Measurements from ENCODE around the gene SLC38A7.

SLC38A7 gene

DNA sequence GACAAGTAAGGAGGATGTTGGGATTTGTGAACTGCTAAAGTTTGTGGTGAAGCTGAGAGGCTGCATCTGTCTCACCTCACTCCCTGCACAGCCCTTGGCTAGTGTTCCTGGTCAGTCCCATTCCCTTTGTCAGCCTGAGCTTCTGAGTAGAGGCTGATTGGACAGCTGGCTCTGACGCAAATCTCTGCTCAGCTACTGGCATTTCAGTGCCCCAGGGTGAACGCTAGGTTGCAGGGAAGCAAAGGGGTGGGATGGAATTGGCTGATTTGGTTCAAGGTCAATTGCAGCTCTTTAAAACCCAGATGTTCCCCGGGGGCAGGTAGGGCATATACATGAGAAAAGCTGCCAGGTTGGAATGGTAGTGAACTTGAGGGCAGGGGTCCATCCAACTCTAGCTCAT, 31.8 kb downstream of the SLC38A7 start:
- Histone ChIP-seq H3K79me2 (ENCODE audit: insufficient read depth, low read length) (no peaks in the 10 kb centered on the region), H2AFZ (ENCODE audit: low read depth, low read length, severe bottlenecking) (no peak overlapping the region), H4K20me1 (ENCODE audit: low read depth, low read length) (no peaks in the 10 kb centered on the region), H3K27me3 (ENCODE audit: low read length) (no peaks in the 10 kb centered on the region), H3K27ac (ENCODE audit: low read depth, low read length) (no peak overlapping the region), H3K9me3 (ENCODE audit: insufficient read depth, low read length) (no peaks in the 10 kb centered on the region), H3K9me2 (replicated peaks; ENCODE audit: insufficient read depth, low read length) (no peaks in the 10 kb centered on the region), H3K4me2 (ENCODE audit: low read depth, low read length, poor library complexity, severe bottlenecking) (no peak overlapping the region), H3K4me3 (ENCODE audit: insufficient read depth, low read length, poor library complexity, severe bottlenecking) (no peak overlapping the region), H3K9ac (ENCODE audit: low read length) (no peak overlapping the region), H3K36me3 (ENCODE audit: low read length) (no peaks in the 10 kb centered on the region), H3F3A (ENCODE audit: insufficient read depth) (no peaks in the 10 kb centered on the region)
- TF ChIP-seq, protein P1, sequence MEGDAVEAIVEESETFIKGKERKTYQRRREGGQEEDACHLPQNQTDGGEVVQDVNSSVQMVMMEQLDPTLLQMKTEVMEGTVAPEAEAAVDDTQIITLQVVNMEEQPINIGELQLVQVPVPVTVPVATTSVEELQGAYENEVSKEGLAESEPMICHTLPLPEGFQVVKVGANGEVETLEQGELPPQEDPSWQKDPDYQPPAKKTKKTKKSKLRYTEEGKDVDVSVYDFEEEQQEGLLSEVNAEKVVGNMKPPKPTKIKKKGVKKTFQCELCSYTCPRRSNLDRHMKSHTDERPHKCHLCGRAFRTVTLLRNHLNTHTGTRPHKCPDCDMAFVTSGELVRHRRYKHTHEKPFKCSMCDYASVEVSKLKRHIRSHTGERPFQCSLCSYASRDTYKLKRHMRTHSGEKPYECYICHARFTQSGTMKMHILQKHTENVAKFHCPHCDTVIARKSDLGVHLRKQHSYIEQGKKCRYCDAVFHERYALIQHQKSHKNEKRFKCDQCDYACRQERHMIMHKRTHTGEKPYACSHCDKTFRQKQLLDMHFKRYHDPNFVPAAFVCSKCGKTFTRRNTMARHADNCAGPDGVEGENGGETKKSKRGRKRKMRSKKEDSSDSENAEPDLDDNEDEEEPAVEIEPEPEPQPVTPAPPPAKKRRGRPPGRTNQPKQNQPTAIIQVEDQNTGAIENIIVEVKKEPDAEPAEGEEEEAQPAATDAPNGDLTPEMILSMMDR (IDR thresholded peaks at IDR 0.05; ENCODE audit: insufficient read depth, low read length, poor library complexity, severe bottlenecking): no peak
- no peak for TF ChIP-seq EZH2phosphoT487 (conservative IDR thresholded peaks at IDR 0.05; ENCODE audit: low read length)

DNA sequence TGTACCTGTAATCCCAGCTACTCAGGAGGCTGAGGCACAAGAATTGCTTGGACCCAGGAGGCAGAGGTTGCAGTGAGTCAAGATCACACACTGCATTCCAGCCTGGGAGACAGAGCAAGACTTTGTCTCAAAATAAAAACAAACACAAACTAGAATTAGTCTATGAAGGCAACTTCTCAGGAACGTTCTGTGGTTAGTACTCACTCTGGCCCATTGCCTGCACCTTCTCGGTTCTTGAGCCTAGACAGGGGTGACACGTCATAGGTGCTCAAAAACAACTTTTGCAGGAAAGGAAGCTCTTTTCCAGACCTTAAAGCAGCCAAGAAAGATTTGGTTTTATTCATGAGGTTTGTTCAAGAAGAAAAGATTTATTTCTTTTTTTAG, 32.6 kb downstream of the SLC38A7 start:
- no peaks in the 10 kb centered on the region for H3K27me3 ChIP-seq (ENCODE audit: low read length)
- H3K9ac ChIP-seq (ENCODE audit: low read length): no peak overlapping the region
- H3K36me3 ChIP-seq (ENCODE audit: low read length): no peaks in the 10 kb centered on the region
- H3K9me3 ChIP-seq (ENCODE audit: insufficient read depth, low read length): no peaks in the 10 kb centered on the region
- TF ChIP-seq, protein P1 (IDR thresholded peaks at IDR 0.05; ENCODE audit: insufficient read depth, low read length, poor library complexity, severe bottlenecking): no peak
- TF ChIP-seq EZH2phosphoT487 (conservative IDR thresholded peaks at IDR 0.05; ENCODE audit: low read length): no peak
- H3F3A ChIP-seq (ENCODE audit: insufficient read depth): no peaks in the 10 kb centered on the region
- H3K79me2 ChIP-seq (ENCODE audit: insufficient read depth, low read length): no peaks in the 10 kb centered on the region
- no peak overlapping the region for H2AFZ ChIP-seq (ENCODE audit: low read depth, low read length, severe bottlenecking)
- H3K4me2 ChIP-seq (ENCODE audit: low read depth, low read length, poor library complexity, severe bottlenecking): no peak overlapping the region
- no peak overlapping the region for H3K27ac ChIP-seq (ENCODE audit: low read depth, low read length)
- no peak overlapping the region for H3K4me3 ChIP-seq (ENCODE audit: insufficient read depth, low read length, poor library complexity, severe bottlenecking)
- H4K20me1 ChIP-seq (ENCODE audit: low read depth, low read length): no peaks in the 10 kb centered on the region
- H3K9me2 ChIP-seq (replicated peaks; ENCODE audit: insufficient read depth, low read length): no peaks in the 10 kb centered on the region

DNA sequence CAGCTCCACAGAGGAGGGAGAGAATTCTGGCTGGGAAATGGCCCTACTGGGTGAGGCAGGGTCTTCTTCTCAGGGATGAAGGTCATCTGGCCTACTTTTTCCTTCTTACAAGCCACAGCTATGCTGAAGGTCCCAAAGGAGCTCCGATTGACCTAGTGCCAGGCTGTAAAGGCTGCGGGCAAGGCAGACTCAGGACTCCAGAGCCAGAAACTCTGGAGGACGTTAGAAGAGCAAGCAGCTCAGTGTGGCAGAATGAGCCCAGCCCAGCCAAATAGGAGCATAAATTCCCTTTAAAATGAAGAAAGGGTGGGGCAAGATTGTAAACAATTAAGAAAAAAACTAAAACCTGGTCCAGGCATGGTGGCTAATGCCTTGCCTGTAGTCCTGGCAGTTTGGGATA, 34.9 kb downstream of the SLC38A7 start:
- Histone ChIP-seq H2AFZ (ENCODE audit: low read depth, low read length, severe bottlenecking) (no peak overlapping the region), H3K79me2 (ENCODE audit: insufficient read depth, low read length) (no peaks in the 10 kb centered on the region), H3K27ac (ENCODE audit: low read depth, low read length) (no peak overlapping the region), H3K9me2 (replicated peaks; ENCODE audit: insufficient read depth, low read length) (no peaks in the 10 kb centered on the region), H3F3A (ENCODE audit: insufficient read depth) (no peaks in the 10 kb centered on the region), H3K27me3 (ENCODE audit: low read length) (no peaks in the 10 kb centered on the region), H3K36me3 (ENCODE audit: low read length) (no peaks in the 10 kb centered on the region), H3K4me2 (ENCODE audit: low read depth, low read length, poor library complexity, severe bottlenecking) (no peak overlapping the region), H3K4me3 (ENCODE audit: insufficient read depth, low read length, poor library complexity, severe bottlenecking) (no peak overlapping the region), H3K9me3 (ENCODE audit: insufficient read depth, low read length) (no peaks in the 10 kb centered on the region), H4K20me1 (ENCODE audit: low read depth, low read length) (no peaks in the 10 kb centered on the region), H3K9ac (ENCODE audit: low read length) (no peak overlapping the region)
- TF ChIP-seq, protein P1 (IDR thresholded peaks at IDR 0.05; ENCODE audit: insufficient read depth, low read length, poor library complexity, severe bottlenecking): no peak
- TF ChIP-seq EZH2phosphoT487 (conservative IDR thresholded peaks at IDR 0.05; ENCODE audit: low read length): no peak

DNA sequence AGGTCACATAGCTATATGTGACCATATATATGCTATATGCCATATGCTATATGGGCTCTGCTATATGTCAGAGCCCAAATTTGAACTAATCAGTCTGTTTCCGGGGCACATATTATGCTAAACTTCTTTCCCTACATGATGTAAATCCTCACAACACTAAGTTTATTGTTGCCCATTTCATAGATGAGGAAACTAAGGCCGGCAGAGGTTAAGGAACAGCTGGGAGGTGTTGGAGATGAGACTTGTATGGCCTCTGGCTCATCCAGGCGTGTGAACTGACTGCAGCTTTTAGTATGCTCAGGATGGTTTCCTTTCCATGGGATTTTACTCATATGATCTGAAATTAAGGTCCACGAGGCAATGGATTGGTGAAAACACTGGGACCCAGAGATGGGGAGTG, 37.5 kb downstream of the SLC38A7 start:
- H3K36me3 ChIP-seq (ENCODE audit: low read length): no peaks in the 10 kb centered on the region
- H2AFZ ChIP-seq (ENCODE audit: low read depth, low read length, severe bottlenecking): no peak overlapping the region
- no peak overlapping the region for H3K4me2 ChIP-seq (ENCODE audit: low read depth, low read length, poor library complexity, severe bottlenecking)
- no peaks in the 10 kb centered on the region for H3K27me3 ChIP-seq (ENCODE audit: low read length)
- H3K4me3 ChIP-seq (ENCODE audit: insufficient read depth, low read length, poor library complexity, severe bottlenecking): no peak overlapping the region
- no peaks in the 10 kb centered on the region for H3K9me3 ChIP-seq (ENCODE audit: insufficient read depth, low read length)
- no peaks in the 10 kb centered on the region for H3K9me2 ChIP-seq (replicated peaks; ENCODE audit: insufficient read depth, low read length)
- H4K20me1 ChIP-seq (ENCODE audit: low read depth, low read length): no peaks in the 10 kb centered on the region
- no peak overlapping the region for H3K9ac ChIP-seq (ENCODE audit: low read length)
- no peaks in the 10 kb centered on the region for H3K79me2 ChIP-seq (ENCODE audit: insufficient read depth, low read length)
- H3F3A ChIP-seq (ENCODE audit: insufficient read depth): no peaks in the 10 kb centered on the region
- TF ChIP-seq, protein P1 (IDR thresholded peaks at IDR 0.05; ENCODE audit: insufficient read depth, low read length, poor library complexity, severe bottlenecking): no peak
- no peak for TF ChIP-seq EZH2phosphoT487 (conservative IDR thresholded peaks at IDR 0.05; ENCODE audit: low read length)
- no peak overlapping the region for H3K27ac ChIP-seq (ENCODE audit: low read depth, low read length)
